Ovary (tissue), 3 donors: Measurements from ENCODE around the gene ADAM11.
A peak's percentile ranks its signal among the peaks of the same experiment; 100 is the strongest.

Source experiments
- CTCF ChIP-seq, 3 donors: fragments of 450-650 bp in 2 of 3; fragments of 200-600 bp in 1 of 3; IDR thresholded peaks; one replicate each; pipeline versions ENCODE4 v1.5.1 to v1.8.0; 2016 to 2022; ENCODE audit warnings: antibody characterized with exemption in 3 of 3, mild to moderate bottlenecking in 1 of 3
- POLR2A ChIP-seq: fragments of 450-650 bp; IDR thresholded peaks from one replicate; pipeline ENCODE4 v1.6.1; 2017; ENCODE audit warnings: antibody characterized with exemption, mild to moderate bottlenecking, moderate library complexity
- donor health status: DM: no; HTN: no; CAD: no.

- no peak for TF ChIP-seq POLR2A
- peak in 1 of 3 donors; percentile 1 for TF ChIP-seq CTCF (IDR thresholded peaks at IDR 0.05)
Observed at GRCh38 chr17:44775136-44775837, 16.5 kb downstream of the ADAM11 start.
